GM12864 (cell line): ENCODE results near the gene RAB24.
"Not testable (repeated sequence)": the region's sequence is repeated elsewhere in the genome, so short reads cannot be mapped to it uniquely, and the experiment has no call there.

Experiments used
- DNase-seq: peaks from one replicate; pipeline ENCODE4 v3.0.0-alpha.2; 2011; ENCODE audit warnings: low read depth
- H3K4me3 ChIP-seq: 2 replicates; pipeline ENCODE4 v1.5.1; 2011; ENCODE audit warnings: mild to moderate bottlenecking, low read depth, low read length, control low read depth
- TF ChIP-seq, protein P1 (sequence below): IDR thresholded peaks from 2 replicates; pipeline ENCODE4 v1.5.1; 2011; ENCODE audit warnings: low read depth, mild to moderate bottlenecking, moderate library complexity, low read length, control low read depth, inconsistent platforms; ENCODE audit errors: missing control alignments

The RAB24 gene

DNA sequence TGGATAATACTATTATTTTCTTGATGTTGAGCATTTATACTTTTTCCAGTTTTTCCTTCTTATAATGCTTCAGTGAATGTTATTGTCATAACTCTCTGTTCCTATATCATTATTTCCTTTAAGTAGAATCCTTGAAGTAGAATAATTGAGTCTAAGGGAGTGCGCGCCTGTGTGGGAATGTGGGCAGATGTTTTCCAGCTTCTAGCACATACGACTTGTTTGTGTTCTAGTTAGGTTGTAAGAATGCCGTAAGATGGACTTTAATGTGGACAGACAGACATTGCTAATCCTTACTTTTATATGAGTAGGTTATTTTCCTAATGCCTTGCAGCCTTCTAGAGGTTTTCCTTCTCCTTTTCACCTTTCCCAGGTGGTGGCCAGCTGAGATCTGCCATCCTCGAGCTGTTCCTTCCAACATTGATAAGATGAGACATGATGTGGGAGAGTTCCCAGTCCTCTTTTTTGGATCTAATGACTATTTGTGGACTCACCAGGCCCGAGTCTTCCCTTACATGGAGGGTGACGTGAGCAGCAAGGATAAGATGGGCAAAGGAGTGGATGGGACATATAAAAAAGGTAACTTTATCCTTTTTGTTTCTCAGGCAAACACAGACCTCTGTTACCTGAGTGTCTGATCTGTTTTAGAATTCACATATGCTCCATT is 34.2 kb downstream of the RAB24 start:
- TF ChIP-seq, protein P1, sequence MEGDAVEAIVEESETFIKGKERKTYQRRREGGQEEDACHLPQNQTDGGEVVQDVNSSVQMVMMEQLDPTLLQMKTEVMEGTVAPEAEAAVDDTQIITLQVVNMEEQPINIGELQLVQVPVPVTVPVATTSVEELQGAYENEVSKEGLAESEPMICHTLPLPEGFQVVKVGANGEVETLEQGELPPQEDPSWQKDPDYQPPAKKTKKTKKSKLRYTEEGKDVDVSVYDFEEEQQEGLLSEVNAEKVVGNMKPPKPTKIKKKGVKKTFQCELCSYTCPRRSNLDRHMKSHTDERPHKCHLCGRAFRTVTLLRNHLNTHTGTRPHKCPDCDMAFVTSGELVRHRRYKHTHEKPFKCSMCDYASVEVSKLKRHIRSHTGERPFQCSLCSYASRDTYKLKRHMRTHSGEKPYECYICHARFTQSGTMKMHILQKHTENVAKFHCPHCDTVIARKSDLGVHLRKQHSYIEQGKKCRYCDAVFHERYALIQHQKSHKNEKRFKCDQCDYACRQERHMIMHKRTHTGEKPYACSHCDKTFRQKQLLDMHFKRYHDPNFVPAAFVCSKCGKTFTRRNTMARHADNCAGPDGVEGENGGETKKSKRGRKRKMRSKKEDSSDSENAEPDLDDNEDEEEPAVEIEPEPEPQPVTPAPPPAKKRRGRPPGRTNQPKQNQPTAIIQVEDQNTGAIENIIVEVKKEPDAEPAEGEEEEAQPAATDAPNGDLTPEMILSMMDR = no peak
- no peak overlapping the region for H3K4me3 ChIP-seq
- DNase-seq = no peak

DNA sequence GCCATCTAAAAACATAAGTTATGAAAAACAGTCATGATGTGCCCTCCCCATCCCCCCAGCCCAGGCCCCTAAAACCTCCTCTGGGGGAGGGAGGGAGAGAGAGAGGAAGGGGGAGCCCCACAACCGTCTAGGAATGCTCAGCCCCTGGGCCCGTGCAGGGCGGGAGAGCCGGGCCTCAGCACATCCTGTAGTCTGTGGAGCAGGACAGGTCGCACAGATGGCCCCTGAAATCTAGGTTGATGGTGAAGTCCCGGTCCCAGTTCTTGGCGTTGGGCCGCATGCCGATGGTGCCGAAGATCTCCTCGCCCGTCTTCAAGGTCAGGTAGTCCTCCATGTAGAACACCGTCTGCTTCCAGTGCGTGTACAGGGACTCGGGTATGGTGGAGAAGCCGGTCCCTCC is 38.1 kb downstream of the RAB24 start:
- TF ChIP-seq, protein P1 = no peak
- no peak overlapping the region for H3K4me3 ChIP-seq
- DNase-seq = no peak

DNA sequence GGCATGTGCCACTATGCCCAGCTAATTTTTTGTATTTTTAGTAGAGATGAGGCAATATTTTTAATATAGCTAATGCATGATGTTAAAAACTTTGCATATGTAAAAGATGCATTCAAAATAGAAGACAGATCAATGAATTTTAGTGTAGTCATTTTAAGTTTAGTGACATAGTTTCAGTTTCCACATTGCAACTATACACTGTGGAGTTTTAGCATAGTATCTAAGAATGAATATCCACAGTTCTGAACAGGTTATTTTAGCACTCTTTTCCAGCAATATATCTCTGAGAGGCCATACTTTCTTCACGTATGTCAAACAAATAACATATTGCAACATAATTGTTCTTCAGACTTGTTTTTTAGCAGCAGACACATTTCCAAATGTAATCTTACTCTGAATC is 39.3 kb downstream of the RAB24 start:
- TF ChIP-seq, protein P1 = no peak
- no peak for DNase-seq
- no peak overlapping the region for H3K4me3 ChIP-seq

DNA sequence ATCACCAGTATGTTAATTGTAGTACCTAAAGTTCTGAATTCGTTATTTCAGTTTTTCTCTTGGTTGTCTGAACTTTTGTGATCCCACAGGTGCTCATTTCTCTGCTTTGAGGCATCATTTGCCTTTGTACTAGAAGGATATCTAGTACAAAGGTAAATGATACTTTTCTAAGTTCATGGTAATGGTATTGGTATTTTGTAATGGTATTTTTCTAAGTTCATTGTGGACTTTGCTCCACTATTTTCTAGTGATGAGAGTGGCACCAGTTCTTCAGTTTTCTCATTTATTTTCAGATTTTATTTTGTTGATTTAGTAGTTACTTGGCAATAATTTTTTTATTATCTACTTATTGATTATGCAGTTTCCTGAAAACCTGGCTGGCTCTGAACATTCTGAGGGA is 42.0 kb downstream of the RAB24 start:
- TF ChIP-seq, protein P1 = no peak
- H3K4me3 ChIP-seq = no peak overlapping the region
- DNase-seq = no peak

DNA sequence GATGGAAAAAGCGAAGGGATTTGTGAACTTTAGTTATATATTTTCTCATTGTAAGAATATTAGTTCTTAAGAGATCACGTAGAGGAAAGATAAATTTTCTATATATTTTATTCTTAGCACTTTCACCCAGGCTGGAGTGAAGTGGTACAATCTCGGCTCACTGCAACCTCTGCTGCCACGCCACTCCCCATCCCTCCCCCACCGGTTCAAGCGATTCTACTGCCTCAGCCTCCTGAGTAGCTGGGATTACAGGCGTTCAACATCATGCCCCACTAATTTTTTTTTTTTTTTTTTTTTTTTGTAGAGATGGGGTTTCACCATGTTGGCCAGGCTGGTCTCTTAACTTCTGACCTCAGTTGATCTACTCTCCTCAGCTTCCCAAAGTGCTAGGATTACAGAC is 42.6 kb downstream of the RAB24 start:
- TF ChIP-seq, protein P1 = no peak
- no peak for DNase-seq
- no peak overlapping the region for H3K4me3 ChIP-seq

DNA sequence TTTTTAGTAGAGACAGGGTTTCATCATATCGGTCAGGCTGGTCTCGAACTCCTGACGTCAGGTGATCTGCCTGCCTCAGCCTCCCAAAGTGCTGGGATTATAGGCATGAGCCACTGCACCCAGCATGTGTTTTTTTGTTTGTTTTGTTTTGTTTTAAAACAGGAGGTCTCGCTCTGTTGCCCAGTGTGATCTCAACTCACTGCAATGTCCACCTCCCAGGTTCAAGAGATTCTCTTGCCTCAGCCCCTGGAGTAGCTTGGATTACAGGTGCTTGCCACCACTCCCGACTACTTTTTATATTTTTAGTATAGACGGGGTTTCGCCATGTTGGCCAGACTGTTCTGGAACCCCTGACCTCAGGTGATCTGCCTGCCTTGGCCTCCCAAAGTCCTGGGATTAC is 44.8 kb downstream of the RAB24 start:
- not testable (repeated sequence) for H3K4me3 ChIP-seq, DNase-seq

DNA sequence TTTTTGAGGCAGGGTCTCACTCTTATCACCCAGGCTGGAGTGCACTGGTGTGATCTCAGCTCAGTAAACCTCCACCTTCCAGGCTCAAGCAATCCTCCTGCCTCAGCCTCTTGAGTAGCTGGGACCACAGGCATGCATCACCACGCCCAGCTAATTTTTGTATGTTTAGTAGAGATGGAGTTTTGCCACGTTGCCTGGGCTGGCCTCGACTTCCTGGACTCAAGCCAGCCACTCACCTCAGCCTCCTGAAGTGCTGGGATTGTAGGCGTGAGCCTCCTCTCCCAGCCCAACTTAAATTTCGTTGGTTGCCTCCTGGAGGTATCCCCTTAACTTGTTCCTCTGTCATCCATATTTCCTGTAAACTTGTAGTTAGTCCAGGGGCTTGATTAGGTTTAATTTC is 47.2 kb downstream of the RAB24 start:
- H3K4me3 ChIP-seq = no peak overlapping the region
- TF ChIP-seq, protein P1 = no peak
- no peak for DNase-seq

DNA sequence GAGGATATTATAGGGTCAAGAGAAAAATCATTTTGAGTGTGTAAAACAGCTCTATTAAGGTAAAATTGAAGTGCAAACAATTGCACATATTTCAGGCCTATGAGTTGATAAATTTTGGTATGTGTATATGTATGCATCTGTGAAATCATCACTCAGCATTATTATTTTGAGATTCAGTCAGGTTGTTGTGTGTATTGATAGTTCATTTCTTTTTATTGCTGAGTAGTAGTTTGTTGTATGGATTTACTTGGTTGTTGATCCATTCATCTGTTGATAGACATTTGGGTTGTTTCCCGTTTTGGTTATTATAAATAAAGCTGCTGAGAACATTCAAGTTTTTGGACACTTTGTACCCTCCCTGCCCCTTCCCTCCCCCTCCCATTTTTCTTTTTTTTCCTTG is 50.3 kb downstream of the RAB24 start:
- no peak for DNase-seq
- H3K4me3 ChIP-seq = no peak overlapping the region
- TF ChIP-seq, protein P1 = no peak
